CD4-positive, alpha-beta T cell treated with Interleukin-21 for 1 hour (primary cell): Measurements from ENCODE around the gene MAPKAP1.
"Not testable (repeated sequence)": the region's sequence is repeated elsewhere in the genome, so short reads cannot be mapped to it uniquely, and the experiment has no call there.

Source experiments
- DNase-seq: peaks from one replicate; pipeline ENCODE4 v3.0.0-alpha.2; 2020

Gene MAPKAP1

DNA sequence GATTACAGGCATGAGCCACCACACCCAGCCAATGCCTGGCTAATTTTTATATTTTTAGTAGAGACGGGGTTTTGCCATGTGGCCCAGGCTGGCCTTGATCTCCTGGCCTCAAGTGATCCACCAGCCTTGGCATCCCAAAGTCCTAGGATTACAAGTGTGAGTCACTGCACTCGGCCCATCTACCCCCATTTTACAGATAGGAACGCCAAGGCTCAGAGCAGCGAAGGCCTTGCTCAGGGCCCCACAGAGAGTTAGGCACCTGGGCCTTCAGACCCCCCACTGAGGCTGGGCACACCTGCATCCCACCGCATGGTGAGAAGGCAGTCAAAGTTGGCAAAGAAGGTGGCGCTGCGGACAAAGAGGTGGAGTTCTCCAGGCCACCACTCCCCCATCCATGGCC, 302.3 kb downstream of the MAPKAP1 start:
- DNase-seq: no peak

DNA sequence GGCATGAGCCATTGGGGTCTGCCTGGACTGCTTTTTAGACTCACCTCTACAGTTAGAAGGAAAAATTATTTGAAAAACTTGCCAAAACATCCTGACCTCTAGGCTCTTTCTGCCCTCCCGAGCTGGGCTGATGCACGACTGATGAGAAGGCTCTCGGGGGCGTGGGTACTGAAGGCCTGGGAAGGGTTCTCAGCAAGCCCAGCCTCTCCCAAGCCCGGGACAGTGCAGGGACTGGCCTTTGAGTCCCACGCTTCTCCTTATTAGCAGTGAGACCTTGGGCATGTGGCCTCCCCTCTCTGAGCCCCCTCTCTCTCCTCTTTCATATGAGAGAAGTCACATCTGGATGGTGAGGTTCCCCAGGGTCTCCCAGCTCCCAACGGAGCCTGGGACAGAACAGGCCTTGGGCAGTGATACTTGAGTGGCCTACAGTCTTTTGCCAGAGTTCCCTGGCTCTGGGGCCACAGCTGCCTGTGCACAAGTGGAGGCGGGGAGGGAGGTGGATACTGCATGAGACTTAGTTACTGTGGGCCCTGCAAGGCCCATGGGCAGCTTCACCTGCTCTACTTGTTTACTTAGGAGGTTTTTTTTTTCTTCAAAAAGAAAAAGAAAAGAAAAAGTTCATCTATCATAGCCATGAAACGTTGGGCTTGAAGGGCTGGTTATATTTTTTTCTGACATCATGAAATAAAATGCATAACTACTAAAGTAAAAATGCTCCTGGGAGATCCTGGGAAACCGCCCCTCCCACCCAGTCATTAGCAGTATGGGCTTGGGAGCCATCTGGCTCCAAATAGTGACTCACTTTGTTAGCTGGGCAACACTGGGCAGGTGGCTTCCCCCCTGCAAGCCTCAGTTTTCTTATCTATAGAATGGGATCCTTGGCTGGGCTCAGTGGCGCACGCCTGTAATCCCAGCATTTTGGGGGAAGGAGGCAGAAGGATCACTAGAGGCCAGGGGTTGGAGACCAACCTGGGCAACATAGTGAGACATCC, 306.0 kb downstream of the MAPKAP1 start:
- DNase-seq: no peak

DNA sequence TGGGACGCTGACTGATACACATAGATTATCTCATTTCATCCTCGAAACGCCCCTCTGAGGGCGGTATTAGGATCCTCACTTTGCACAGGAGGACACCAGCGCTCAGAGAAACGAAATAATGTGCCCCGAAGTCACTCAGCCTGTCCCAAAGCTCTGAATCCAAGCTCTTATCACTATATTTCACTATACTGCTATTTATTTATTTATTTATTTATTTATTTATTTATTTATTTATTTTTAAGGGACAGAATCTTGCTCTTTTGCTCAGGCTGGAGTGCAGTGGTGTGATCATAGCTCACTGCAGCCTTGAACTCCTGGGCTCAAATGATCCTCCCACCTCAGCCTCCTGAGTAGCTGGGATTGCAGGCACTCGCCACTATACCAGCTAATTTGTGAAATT, 306.8 kb downstream of the MAPKAP1 start:
- not testable (repeated sequence) for DNase-seq

DNA sequence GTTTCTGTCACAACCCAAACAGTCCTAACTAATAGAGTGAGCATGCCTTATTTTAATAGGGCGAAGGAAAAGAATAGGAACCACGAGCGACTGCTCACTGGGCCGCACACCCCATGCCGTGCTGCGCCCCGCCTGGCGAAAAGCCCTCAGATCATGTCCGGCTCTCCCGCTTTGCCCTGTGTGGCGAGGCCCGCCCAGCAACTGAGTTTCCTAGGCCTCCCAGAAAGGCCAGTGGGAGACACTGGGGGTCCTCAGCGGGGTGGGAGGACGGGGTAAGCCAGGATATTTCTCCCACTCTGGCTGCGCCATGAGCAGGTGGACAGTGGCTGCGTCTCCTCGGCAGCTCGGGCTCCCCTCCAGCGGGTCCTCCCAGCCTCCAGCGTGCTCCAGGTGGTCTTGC, 307.3 kb downstream of the MAPKAP1 start:
- DNase-seq: no peak

DNA sequence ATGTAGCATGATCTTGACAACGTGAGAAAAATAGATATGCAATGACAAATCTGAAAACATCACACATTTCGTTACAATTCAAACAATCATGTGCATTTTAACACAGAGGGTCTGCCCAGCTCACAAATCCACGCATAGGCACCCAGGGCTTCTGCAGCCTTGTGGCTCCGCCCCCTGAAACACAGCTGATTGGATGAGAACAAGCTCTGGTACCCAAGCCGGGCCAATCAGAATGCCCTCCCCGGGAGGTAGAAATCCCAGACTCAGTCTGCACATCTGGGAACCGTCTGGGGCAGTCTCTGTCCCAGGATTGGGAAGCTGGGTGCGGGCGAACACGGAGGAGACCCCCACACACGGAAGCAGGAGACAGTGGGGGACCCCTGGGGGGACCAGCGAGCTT, 307.8 kb downstream of the MAPKAP1 start:
- no peak for DNase-seq

DNA sequence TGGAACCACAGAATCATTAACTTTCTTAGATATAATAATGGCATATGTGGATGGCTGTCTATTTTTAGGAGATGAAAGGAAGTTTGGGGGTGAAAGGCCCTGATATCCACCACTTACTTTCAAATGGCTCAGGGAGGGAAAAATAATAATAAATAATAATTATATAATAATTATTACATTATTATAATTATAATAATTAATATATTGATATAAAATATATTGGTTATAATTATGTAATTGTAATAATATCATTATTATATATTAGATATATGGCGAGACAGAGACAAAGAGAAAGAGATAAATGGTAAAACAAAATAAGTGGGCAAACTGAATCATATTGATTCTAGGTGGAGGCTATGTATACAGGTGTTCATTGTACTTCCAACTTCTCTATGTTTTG, 308.8 kb downstream of the MAPKAP1 start:
- no peak for DNase-seq

DNA sequence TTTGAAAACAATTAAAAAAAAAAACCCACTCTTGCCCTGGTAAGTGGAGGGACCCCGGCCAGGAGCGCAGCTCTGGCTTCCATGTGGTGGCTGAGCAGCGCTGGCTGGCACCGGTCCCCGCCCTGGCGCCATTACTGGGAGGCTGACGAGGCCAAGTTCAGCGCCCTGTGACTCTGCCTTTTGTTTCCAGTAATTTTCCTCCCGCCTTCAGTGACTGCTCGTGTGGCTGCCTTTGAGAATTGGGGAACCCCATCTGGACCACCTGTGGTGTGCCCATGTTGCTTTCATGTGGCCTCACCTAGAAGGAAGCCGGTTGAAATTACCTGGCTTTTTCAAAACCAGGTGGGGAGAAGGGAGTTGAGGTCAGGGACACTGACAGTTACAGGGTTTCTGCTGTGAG, 309.3 kb downstream of the MAPKAP1 start:
- no peak for DNase-seq

DNA sequence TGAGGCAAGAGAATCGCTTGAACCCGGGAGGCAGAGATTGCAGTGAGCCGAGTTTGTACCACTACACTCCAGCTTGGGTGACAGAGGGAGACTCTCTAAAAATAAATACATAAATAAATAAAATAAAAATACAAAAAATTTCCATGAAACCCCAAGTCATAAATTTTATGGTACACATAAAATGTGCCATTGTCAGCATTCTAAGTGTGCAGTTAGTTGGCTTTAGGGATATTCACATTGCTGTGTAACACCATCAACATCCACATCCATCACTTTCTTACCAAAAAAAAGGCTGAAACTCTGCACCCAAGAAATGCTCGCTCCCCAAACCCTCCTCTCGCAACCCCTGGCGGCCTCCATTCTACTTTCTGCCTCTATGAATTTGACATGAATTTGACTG, 310.2 kb downstream of the MAPKAP1 start:
- DNase-seq: no peak

DNA sequence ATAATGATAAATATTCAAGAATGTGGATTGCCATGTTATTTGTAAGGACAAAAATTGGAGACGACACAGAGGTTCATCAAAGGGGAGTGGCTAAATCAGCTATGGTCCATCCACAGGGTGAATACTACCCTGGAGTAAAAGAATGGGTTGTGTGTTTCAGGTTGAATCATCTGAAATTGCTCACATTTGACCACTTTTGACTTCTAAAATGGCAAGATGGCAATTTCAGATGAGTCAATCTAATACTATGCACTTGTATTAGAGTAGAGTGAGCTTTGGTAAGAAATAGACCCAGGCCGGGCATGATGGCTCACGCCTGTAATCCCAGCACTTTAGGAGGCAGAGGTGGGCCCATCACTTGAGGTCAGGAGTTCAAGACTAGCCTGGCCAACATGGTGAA, 313.6 kb downstream of the MAPKAP1 start:
- no peak for DNase-seq

DNA sequence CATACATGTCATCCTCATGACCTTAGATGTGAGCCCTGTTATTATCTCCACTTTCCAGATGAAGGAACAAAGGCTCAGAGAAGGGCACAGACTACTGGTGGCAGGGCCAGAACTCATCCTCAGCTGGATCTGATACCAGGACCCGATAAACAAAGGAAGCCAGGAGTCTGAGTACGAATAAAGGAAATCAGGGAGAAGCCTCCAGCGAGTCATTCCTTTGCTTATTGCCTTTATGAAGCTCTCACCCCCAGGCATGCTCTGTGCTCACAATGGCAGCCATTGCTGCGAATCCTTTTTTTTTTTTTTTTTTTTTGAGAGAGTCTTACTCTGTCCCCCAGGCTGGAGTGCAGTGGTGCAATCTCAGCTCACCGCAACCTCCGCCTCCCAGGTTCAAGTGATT, 315.3 kb downstream of the MAPKAP1 start:
- DNase-seq: no peak

DNA sequence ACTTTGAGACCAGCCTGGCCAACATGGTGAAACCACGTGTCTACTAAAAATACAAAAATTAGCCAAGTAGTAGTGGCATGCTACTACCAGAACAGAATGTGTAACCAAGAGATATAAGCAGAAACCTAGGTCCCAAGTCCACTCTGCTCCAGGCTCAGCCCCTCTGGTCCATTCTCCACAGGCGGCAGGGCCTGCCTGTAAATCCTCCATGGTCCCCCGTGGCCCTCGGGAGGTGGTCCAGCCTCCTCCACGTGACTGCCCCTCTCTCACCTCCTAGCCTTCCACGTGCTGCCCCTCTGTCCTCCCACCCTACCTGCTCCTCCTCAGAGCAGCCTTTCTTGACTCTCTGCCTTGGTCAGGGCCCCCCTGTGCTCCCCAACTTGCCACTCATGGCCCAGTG, 318.0 kb downstream of the MAPKAP1 start:
- DNase-seq: no peak

DNA sequence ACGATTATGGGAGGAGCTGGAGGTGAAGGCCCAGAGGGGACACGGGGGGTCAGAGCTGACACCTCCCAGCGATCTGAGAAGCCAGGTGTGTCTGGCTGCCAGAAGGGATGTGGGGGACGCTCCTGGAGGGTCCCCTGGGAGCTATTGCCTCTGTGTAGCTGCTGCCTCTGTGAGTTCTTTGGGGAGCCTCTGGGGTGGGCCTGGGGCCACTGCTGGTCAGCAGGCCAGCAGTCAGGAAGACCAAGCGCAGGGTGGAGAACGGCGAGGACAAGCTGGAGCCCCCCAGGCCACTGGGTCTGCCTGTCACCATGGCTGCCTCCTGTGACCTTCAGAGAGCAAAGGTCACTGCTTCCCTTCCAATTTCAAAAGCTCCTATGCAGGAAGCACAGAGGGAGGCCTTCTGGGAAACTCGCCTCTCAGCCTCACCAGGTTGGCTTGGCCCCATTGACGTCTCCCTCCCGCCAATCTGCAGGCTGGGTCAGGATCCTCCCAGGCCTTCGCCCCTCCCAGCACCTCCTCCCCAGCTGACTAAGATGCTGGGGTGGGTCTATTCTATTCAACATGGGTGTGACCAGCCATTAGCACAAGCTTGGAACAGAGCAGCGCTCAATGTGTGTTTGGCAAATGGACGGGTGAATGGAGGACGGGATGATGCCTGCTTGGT, 319.0 kb downstream of the MAPKAP1 start:
- no peak for DNase-seq
